K562 (cell line): ENCODE data around the gene LMO2. TPM values are rescaled to one million over a fixed set of nuclear protein-coding genes. Genes with fewer than 3 reads are reported as not detected.

Experiments
- GTF2E2 ChIP-seq: fragments of 200-800 bp; sonication (Bioruptor generic); IDR thresholded peaks from 2 replicates; pipeline ENCODE4 v1.6.1; 2016; ENCODE audit warnings: missing genetic modification characterization, missing compliant biosample characterization
- HIVEP1 ChIP-seq: fragments of 250-450 bp; sonication (Bioruptor Pico); IDR thresholded peaks from 2 replicates; pipeline ENCODE4 v1.4.0; 2020; ENCODE audit warnings: mild to moderate bottlenecking
- KDM5B ChIP-seq: fragments of 200-600 bp; sonication (generic); IDR thresholded peaks from 2 replicates; pipeline ENCODE4 v1.6.1; 2012; ENCODE audit warnings: low read depth, mild to moderate bottlenecking, moderate library complexity, low read length, control low read depth, inconsistent platforms; ENCODE audit not compliant: insufficient replicate concordance
- MECOM ChIP-seq: fragments of 250-450 bp; sonication (Bioruptor Pico); IDR thresholded peaks from 2 replicates; pipeline ENCODE4 v1.8.0; 2022; ENCODE audit warnings: inconsistent platforms
- NR4A1 ChIP-seq, 2 experiments: fragments of 250-450 bp in 1 of 2; fragments of 450-650 bp in 1 of 2; sonication (Bioruptor Pico) in 1 of 2; IDR thresholded peaks; 2 replicates each; pipeline versions ENCODE4 v1.4.0 to v1.6.1; 2016 to 2020; ENCODE audit warnings: mild to moderate bottlenecking in 2 of 2, missing compliant biosample characterization in 1 of 2, missing genetic modification characterization in 1 of 2, moderate library complexity in 1 of 2
- NRF1 ChIP-seq, 2 experiments: fragments of 450-650 bp; IDR thresholded peaks in 1 of 2; conservative IDR thresholded peaks in 1 of 2; 2 replicates each; pipeline ENCODE4 v1.6.1; 2014; ENCODE audit warnings: mild to moderate bottlenecking in 2 of 2
- OTX1 ChIP-seq: fragments of 450-650 bp; formaldehyde crosslinking; IDR thresholded peaks from 2 replicates; pipeline ENCODE4 v1.4.0; 2022; ENCODE audit warnings: mild to moderate bottlenecking
- RUNX1 ChIP-seq: sonication (generic); IDR thresholded peaks from 2 replicates; pipeline ENCODE4 v1.6.1; 2016; ENCODE audit warnings: antibody characterized with exemption, low read depth
- polyA plus RNA-seq, 8 experiments: library from polyadenylated mRNA; depleted of rRNA in 4 of 8; stranded (reverse) in 5 of 8; unstranded in 3 of 8; fragments of >200 nt; fragmentation: Nextera tagmentation in 2 of 8; fragmentation: Illumina TruSeq in 1 of 8; extraction: Ambion mirVana in 2 of 8; extraction: Trizol in 1 of 8; gene quantifications; 2 replicates each; pipeline versions ENCODE4 v1.2.1 to v1.2.3, GENCODE V29; 2011 to 2014; ENCODE audit warnings: inconsistent platforms in 1 of 8, missing spikeins in 1 of 8
- total RNA-seq, 7 experiments: library from RNA; depleted of rRNA in 6 of 7; stranded (reverse); fragments of >200 nt in 6 of 7; fragmentation: Illumina TruSeq in 2 of 7; extraction: Trizol in 2 of 7; gene quantifications; 2 replicates each; pipeline versions ENCODE4 v1.2.1 to v1.2.3, GENCODE V29; 2011 to 2021; ENCODE audit warnings: low replicate concordance in 1 of 7
- TF ChIP-seq, protein P1 (sequence below), 2 experiments: IDR thresholded peaks in 1 of 2; conservative IDR thresholded peaks in 1 of 2; 2 replicates each; pipeline ENCODE4 v1.6.1; 2016; ENCODE audit warnings: low read depth in 2 of 2, mild to moderate bottlenecking in 1 of 2, missing compliant biosample characterization in 1 of 2, missing genetic modification characterization in 1 of 2, moderate library complexity in 1 of 2
- TF ChIP-seq, protein P2 (sequence below), 2 experiments: fragments of 450-650 bp in 1 of 2; IDR thresholded peaks; 2 replicates each; pipeline ENCODE4 v1.6.1; 2011 to 2017; ENCODE audit warnings: low read depth in 2 of 2, antibody characterized with exemption in 1 of 2, borderline replicate concordance in 1 of 2, low read length in 1 of 2, mild to moderate bottlenecking in 1 of 2, mixed read lengths in 1 of 2; ENCODE audit not compliant: control insufficient read depth in 1 of 2
- TF ChIP-seq, protein P3 (sequence below): fragments of 250-450 bp; sonication (Bioruptor Pico); IDR thresholded peaks from 2 replicates; pipeline ENCODE4 v1.4.0; 2020; ENCODE audit warnings: mild to moderate bottlenecking, moderate library complexity
- TF ChIP-seq, protein P4 (sequence below), 3 experiments: IDR thresholded peaks in 2 of 3; conservative IDR thresholded peaks in 1 of 3; 2 replicates each; pipeline ENCODE4 v1.5.1; 2011 to 2012; ENCODE audit warnings: low read length in 3 of 3, mild to moderate bottlenecking in 3 of 3, control low read depth in 2 of 3, improper control_type of control experiment in 1 of 3, inconsistent platforms in 1 of 3, low read depth in 1 of 3, mixed read lengths in 1 of 3, moderate library complexity in 1 of 3; ENCODE audit not compliant: insufficient read depth in 2 of 3

The LMO2 gene
- total and polyA plus RNA-seq, 9 of the 15 experiments (the other 6 are each of a cell fraction or from before 2014, with no cell fraction given) = 6.9 to 126 (median 91.5) TPM

DNA sequence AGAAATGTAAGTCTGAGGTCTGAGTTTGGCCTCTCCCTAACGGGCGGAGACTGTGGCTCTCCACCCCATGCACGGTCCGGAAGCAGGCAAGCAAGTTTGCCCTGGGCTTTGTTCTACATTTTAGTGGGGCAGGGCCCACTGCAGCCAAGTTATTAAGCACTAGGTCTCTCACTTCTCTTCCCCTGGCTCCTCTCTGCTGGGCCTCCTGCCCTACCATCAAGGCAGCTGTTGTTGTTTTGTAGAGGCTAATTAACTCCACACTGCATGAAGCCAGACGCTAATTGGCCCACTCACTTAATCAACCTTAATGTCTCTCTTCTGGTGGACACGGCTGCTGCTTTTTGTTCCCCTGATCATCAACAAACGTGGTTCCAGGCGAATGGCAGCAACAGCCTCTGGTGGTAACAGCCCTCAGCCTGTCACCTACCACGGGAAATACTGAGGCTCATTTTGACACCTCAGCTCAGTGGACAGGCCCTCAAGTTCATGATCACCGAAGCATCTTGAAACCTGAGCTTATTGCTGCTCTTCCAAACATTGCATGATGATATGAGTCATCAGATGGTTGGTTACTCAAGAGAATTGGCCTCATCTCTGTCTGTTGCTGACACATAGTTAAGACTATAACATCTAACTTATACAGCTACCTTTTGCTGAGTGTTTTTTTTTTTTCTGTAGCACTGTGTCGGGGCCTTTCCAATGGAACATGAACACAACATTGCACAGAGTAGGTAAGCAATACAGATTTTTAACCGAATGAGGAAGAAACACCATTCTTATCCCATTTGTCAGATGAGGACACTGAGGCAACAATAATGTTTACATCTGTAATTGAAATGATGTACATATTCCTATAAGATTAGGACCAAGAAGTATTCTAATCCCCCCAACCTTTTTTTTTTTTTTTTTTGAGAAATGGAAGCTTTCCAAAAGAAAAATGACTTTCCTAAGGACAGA lies 20.8 kb upstream of the LMO2 start (continued):
- no peak for TF ChIP-seq KDM5B
- TF ChIP-seq, protein P1, sequence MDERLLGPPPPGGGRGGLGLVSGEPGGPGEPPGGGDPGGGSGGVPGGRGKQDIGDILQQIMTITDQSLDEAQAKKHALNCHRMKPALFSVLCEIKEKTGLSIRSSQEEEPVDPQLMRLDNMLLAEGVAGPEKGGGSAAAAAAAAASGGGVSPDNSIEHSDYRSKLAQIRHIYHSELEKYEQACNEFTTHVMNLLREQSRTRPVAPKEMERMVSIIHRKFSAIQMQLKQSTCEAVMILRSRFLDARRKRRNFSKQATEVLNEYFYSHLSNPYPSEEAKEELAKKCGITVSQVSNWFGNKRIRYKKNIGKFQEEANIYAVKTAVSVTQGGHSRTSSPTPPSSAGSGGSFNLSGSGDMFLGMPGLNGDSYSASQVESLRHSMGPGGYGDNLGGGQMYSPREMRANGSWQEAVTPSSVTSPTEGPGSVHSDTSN (CRISPR knock-in tag; IDR thresholded peaks at IDR 0.05; ENCODE audit: low read depth) = no peak
- TF ChIP-seq, protein P1 (tag; conservative IDR thresholded peaks at IDR 0.05; ENCODE audit: low read depth) = 0 out of 2 replicates have a peak, but pooled peaks have one; percentile 13
- 0 out of 2 replicates have a peak, but pooled peaks have one; percentile 68 for TF ChIP-seq GTF2E2 (tag)
- TF ChIP-seq, protein P2, sequence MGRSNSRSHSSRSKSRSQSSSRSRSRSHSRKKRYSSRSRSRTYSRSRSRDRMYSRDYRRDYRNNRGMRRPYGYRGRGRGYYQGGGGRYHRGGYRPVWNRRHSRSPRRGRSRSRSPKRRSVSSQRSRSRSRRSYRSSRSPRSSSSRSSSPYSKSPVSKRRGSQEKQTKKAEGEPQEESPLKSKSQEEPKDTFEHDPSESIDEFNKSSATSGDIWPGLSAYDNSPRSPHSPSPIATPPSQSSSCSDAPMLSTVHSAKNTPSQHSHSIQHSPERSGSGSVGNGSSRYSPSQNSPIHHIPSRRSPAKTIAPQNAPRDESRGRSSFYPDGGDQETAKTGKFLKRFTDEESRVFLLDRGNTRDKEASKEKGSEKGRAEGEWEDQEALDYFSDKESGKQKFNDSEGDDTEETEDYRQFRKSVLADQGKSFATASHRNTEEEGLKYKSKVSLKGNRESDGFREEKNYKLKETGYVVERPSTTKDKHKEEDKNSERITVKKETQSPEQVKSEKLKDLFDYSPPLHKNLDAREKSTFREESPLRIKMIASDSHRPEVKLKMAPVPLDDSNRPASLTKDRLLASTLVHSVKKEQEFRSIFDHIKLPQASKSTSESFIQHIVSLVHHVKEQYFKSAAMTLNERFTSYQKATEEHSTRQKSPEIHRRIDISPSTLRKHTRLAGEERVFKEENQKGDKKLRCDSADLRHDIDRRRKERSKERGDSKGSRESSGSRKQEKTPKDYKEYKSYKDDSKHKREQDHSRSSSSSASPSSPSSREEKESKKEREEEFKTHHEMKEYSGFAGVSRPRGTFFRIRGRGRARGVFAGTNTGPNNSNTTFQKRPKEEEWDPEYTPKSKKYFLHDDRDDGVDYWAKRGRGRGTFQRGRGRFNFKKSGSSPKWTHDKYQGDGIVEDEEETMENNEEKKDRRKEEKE (IDR thresholded peaks at IDR 0.05; ENCODE audit: borderline replicate concordance in 1 of 2, control insufficient read depth in 1 of 2, low read depth in 2 of 2, low read length in 1 of 2) = no peak
- TF ChIP-seq, protein P3, sequence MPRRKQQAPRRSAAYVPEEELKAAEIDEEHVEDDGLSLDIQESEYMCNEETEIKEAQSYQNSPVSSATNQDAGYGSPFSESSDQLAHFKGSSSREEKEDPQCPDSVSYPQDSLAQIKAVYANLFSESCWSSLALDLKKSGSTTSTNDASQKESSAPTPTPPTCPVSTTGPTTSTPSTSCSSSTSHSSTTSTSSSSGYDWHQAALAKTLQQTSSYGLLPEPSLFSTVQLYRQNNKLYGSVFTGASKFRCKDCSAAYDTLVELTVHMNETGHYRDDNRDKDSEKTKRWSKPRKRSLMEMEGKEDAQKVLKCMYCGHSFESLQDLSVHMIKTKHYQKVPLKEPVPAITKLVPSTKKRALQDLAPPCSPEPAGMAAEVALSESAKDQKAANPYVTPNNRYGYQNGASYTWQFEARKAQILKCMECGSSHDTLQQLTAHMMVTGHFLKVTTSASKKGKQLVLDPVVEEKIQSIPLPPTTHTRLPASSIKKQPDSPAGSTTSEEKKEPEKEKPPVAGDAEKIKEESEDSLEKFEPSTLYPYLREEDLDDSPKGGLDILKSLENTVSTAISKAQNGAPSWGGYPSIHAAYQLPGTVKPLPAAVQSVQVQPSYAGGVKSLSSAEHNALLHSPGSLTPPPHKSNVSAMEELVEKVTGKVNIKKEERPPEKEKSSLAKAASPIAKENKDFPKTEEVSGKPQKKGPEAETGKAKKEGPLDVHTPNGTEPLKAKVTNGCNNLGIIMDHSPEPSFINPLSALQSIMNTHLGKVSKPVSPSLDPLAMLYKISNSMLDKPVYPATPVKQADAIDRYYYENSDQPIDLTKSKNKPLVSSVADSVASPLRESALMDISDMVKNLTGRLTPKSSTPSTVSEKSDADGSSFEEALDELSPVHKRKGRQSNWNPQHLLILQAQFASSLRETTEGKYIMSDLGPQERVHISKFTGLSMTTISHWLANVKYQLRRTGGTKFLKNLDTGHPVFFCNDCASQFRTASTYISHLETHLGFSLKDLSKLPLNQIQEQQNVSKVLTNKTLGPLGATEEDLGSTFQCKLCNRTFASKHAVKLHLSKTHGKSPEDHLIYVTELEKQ (CRISPR knock-in tag) = no peak
- no peak for TF ChIP-seq RUNX1
- no peak for TF ChIP-seq HIVEP1 (CRISPR knock-in tag)
- TF ChIP-seq NR4A1 (CRISPR knock-in tag; IDR thresholded peaks at IDR 0.05) = no peak
- peak; percentile 86 for TF ChIP-seq NR4A1 (tag; IDR thresholded peaks at IDR 0.05)
- TF ChIP-seq MECOM (CRISPR knock-in tag) = peak; percentile 67; the same call in 1 of the 2 replicates
- TF ChIP-seq, protein P4, sequence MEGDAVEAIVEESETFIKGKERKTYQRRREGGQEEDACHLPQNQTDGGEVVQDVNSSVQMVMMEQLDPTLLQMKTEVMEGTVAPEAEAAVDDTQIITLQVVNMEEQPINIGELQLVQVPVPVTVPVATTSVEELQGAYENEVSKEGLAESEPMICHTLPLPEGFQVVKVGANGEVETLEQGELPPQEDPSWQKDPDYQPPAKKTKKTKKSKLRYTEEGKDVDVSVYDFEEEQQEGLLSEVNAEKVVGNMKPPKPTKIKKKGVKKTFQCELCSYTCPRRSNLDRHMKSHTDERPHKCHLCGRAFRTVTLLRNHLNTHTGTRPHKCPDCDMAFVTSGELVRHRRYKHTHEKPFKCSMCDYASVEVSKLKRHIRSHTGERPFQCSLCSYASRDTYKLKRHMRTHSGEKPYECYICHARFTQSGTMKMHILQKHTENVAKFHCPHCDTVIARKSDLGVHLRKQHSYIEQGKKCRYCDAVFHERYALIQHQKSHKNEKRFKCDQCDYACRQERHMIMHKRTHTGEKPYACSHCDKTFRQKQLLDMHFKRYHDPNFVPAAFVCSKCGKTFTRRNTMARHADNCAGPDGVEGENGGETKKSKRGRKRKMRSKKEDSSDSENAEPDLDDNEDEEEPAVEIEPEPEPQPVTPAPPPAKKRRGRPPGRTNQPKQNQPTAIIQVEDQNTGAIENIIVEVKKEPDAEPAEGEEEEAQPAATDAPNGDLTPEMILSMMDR (IDR thresholded peaks at IDR 0.05 in 2 of 3, conservative IDR thresholded peaks at IDR 0.05 in 1 of 3; ENCODE audit: insufficient read depth in 2 of 3, low read depth in 1 of 3, low read length in 3 of 3) = 0 out of 6 replicates have a peak, but pooled peaks of 1 of the 3 experiments have one; percentile 3
- no peak for TF ChIP-seq OTX1 (CRISPR knock-in tag)
- TF ChIP-seq NRF1 (conservative IDR thresholded peaks at IDR 0.05 in 1 of 2, IDR thresholded peaks at IDR 0.05 in 1 of 2) = peak; percentile 20 to 28; a peak in 1 of 4 replicates
